ENCODE results near the gene IFNL2. TPM values are rescaled to one million over a fixed set of nuclear protein-coding genes. Genes with fewer than 3 reads are reported as not detected.

Gene IFNL2
- total RNA-seq, 4 donors from 2014 or later = not detected

DNA sequence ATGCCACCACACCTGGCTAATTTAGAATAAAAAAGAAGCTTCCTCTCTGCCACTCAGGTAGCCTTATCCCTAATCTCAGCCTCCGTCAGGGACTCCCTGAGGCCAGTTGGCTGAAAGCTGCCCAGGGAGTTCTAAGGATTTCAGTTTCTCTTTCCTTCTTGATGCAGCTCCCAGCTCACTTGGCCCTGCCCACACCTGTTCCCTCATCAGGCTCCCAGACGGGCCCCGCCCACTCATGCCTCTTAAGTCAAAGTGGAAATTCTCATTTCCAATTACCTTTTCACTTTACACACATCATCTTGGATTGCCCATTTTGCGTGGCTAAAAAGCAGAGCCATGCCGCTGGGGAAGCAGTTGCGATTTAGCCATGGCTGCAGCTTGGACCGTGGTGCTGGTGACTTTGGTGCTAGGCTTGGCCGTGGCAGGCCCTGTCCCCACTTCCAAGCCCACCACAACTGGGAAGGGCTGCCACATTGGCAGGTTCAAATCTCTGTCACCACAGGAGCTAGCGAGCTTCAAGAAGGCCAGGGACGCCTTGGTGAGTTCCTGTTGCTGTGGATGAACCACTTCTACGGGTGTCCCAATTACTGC lies 28.0 kb downstream of the IFNL2 start, which contains the start of gene IFNL1:
TSS of gene IFNL1 (plus strand) at position 353 of the 591 bp plus-strand sequence. CDS start at position 368, 15 bp downstream.
- in situ Hi-C loops (cut with MboI; ENCODE audit: low sequenced_read_pairs in 4 of 4) (no loop called here), intact Hi-C loops (cut with DNase I; ENCODE audit: low total_unique reads) (no loop called here)
- ATAC-seq = no peak
- DNase-seq = no peak
- H3K36me3 ChIP-seq = no peaks in the 10 kb centered on the region
- H3K4me1 ChIP-seq = no peaks in the 10 kb centered on the region
- no peak within 1 kb of the TSS for H3K4me3 ChIP-seq
- no peaks in the 10 kb centered on the region for H3K9me3 ChIP-seq
- TF ChIP-seq, protein P1, sequence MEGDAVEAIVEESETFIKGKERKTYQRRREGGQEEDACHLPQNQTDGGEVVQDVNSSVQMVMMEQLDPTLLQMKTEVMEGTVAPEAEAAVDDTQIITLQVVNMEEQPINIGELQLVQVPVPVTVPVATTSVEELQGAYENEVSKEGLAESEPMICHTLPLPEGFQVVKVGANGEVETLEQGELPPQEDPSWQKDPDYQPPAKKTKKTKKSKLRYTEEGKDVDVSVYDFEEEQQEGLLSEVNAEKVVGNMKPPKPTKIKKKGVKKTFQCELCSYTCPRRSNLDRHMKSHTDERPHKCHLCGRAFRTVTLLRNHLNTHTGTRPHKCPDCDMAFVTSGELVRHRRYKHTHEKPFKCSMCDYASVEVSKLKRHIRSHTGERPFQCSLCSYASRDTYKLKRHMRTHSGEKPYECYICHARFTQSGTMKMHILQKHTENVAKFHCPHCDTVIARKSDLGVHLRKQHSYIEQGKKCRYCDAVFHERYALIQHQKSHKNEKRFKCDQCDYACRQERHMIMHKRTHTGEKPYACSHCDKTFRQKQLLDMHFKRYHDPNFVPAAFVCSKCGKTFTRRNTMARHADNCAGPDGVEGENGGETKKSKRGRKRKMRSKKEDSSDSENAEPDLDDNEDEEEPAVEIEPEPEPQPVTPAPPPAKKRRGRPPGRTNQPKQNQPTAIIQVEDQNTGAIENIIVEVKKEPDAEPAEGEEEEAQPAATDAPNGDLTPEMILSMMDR (IDR thresholded peaks at IDR 0.05 in 4 of 5, conservative IDR thresholded peaks at IDR 0.05 in 1 of 5) = no peak
- no peak for TF ChIP-seq POLR2A (IDR thresholded peaks at IDR 0.05)
- H3K27me3 ChIP-seq = peaks cover 0 to 5% (median 5%) of the 10 kb centered on the region in 3 donors
- H3K27ac ChIP-seq = no peak within 1 kb of the TSS

DNA sequence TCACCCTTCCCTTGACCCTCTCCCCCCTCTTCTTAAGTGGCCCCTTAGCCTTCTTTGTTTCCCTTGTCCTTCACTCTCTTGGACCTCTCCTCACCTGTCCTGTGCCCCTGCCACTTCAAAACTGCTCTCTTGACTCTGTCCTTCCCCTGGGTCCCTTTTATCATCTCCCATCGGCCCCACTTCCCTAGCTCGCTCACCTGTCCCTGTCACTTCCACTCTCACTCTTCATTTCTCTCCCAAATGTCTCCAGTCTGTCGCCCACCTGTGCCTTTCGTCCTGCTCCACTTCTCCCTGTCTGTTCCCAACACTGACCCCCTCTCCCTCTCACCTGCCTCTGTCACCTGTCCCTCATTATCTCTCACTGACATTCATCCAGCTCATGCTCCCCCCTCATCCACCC lies 28.7 kb downstream of the IFNL2 start:
- ATAC-seq (no peak), DNase-seq (no peak)
- H3K4me1 ChIP-seq = no peaks in the 10 kb centered on the region
- H3K9me3 ChIP-seq = no peaks in the 10 kb centered on the region
- in situ Hi-C loops (cut with MboI; ENCODE audit: low sequenced_read_pairs in 4 of 4) = no loop called here
- intact Hi-C loops (cut with DNase I; ENCODE audit: low total_unique reads) = no loop called here
- TF ChIP-seq, protein P1 (IDR thresholded peaks at IDR 0.05 in 4 of 5, conservative IDR thresholded peaks at IDR 0.05 in 1 of 5) = no peak
- no peak for TF ChIP-seq POLR2A (IDR thresholded peaks at IDR 0.05)
- no peak overlapping the region for H3K4me3 ChIP-seq
- H3K27ac ChIP-seq = no peak overlapping the region
- H3K36me3 ChIP-seq = no peaks in the 10 kb centered on the region
- peaks cover 0 to 9% (median 5%) of the 10 kb centered on the region in 3 donors for H3K27me3 ChIP-seq

DNA sequence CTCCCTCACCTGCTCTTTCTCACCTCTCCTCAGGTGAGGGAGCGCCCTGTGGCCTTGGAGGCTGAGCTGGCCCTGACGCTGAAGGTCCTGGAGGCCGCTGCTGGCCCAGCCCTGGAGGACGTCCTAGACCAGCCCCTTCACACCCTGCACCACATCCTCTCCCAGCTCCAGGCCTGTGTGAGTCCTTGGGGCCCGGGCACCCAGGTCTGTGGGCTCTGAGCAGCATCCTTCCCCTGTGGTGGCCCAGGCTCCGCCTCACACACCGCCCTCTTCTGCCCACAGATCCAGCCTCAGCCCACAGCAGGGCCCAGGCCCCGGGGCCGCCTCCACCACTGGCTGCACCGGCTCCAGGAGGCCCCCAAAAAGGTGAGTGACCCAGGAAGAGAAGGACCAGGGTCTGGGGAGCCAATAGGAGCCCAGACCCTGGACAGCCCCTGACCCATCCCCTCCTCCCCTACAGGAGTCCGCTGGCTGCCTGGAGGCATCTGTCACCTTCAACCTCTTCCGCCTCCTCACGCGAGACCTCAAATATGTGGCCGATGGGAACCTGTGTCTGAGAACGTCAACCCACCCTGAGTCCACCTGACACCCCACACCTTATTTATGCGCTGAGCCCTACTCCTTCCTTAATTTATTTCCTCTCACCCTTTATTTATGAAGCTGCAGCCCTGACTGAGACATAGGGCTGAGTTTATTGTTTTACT lies 29.9 kb downstream of the IFNL2 start:
- H3K36me3 ChIP-seq = no peaks in the 10 kb centered on the region
- no peaks in the 10 kb centered on the region for H3K4me1 ChIP-seq
- no peak overlapping the region for H3K4me3 ChIP-seq
- H3K9me3 ChIP-seq = no peaks in the 10 kb centered on the region
- DNase-seq (peak in 1 of 2 donors; percentile 15), ATAC-seq (no peak)
- in situ Hi-C loops (cut with MboI; ENCODE audit: low sequenced_read_pairs in 4 of 4) = no loop called here
- no peak overlapping the region for H3K27ac ChIP-seq
- no peak for TF ChIP-seq POLR2A (IDR thresholded peaks at IDR 0.05)
- TF ChIP-seq, protein P1 (IDR thresholded peaks at IDR 0.05 in 4 of 5, conservative IDR thresholded peaks at IDR 0.05 in 1 of 5) = no peak
- H3K27me3 ChIP-seq = peaks cover 0 to 11% (median 5%) of the 10 kb centered on the region in 3 donors
- intact Hi-C loops (cut with DNase I; ENCODE audit: low total_unique reads) = no loop called here

DNA sequence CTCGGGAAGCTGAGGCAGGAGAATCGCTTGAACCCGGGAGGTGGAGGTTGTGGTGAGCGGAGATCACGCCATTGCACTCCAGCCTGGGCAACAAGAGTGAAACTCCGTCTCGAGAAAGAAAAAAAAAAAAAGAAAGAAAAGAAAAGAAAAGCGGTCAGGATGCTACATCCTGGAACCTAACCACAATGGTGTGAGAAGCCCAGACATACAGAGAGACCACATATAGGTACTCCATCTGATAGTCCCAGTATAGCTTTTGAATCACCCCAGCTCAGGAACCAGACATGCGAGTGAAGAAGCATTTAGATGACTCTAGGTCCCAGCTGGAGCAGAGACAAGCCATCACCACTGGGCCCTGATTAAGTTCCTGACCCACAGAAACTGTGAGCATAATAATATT lies 31.2 kb downstream of the IFNL2 start:
- no peak for DNase-seq
- Histone ChIP-seq H3K4me1 (no peaks in the 10 kb centered on the region), H3K36me3 (no peaks in the 10 kb centered on the region), H3K4me3 (no peak overlapping the region), H3K27ac (no peak overlapping the region), H3K27me3 (peaks cover 4 to 23% (median 16%) of the 10 kb centered on the region in 3 donors), H3K9me3 (no peaks in the 10 kb centered on the region)
- TF ChIP-seq, protein P1 (IDR thresholded peaks at IDR 0.05 in 4 of 5, conservative IDR thresholded peaks at IDR 0.05 in 1 of 5) = no peak
- TF ChIP-seq POLR2A (IDR thresholded peaks at IDR 0.05) = no peak
- no peak for ATAC-seq
- in situ Hi-C loops (cut with MboI; ENCODE audit: low sequenced_read_pairs in 4 of 4) = no loop called here
- intact Hi-C loops (cut with DNase I; ENCODE audit: low total_unique reads) = no loop called here
